ENCODE data around the gene LPIN2.

- TF ChIP-seq CTCF (IDR thresholded peaks at IDR 0.05) (no peak), POLR2A (IDR thresholded peaks at IDR 0.05) (no peak)
Observed at GRCh38 chr18:3055816-3056215, 42.9 kb upstream of the LPIN2 start.
